ENCODE measurements around the gene COL2A1. TPM values are rescaled to one million over a fixed set of nuclear protein-coding genes. Genes with fewer than 3 reads are reported as not detected.

Gene COL2A1
- total and polyA plus RNA-seq, 8 donors, result 0.06 to 91.3 (median 71.0) TPM; not detected in 1

DNA sequence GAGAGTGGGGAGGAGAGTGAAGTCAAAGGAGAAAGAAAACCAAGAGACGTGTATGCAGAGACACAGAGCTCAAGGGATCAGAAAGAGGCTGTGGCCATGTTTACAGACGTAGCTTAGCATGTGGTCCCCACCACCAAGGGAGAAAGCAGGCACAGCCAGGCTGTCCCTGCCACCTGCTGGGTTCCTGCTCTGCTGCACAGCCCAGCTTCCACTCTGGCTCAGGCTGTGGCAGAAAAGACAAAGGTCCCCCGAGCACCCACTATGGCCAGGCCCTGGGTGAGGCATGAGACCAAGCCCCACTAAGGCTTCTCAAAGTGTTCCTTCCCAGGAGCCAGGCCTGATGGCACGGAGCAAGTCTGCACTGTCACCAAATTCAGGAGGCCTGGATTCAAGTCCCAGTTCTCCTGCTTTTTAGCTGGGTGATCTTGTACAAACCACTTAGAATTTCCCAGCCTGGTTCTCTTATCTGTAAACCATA, 25.9 kb upstream of the COL2A1 start:
- Histone ChIP-seq H3K4me3 (no peak overlapping the region), H3K27me3 (no peaks in the 10 kb centered on the region), H3K36me3 (no peaks in the 10 kb centered on the region), H3K27ac (no peak overlapping the region), H3K4me1 (no peaks in the 10 kb centered on the region), H3K9me3 (no peaks in the 10 kb centered on the region)
- ATAC-seq (no peak), DNase-seq (no peak)
- TF ChIP-seq, protein P1, sequence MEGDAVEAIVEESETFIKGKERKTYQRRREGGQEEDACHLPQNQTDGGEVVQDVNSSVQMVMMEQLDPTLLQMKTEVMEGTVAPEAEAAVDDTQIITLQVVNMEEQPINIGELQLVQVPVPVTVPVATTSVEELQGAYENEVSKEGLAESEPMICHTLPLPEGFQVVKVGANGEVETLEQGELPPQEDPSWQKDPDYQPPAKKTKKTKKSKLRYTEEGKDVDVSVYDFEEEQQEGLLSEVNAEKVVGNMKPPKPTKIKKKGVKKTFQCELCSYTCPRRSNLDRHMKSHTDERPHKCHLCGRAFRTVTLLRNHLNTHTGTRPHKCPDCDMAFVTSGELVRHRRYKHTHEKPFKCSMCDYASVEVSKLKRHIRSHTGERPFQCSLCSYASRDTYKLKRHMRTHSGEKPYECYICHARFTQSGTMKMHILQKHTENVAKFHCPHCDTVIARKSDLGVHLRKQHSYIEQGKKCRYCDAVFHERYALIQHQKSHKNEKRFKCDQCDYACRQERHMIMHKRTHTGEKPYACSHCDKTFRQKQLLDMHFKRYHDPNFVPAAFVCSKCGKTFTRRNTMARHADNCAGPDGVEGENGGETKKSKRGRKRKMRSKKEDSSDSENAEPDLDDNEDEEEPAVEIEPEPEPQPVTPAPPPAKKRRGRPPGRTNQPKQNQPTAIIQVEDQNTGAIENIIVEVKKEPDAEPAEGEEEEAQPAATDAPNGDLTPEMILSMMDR (IDR thresholded peaks at IDR 0.05), result no peak
- intact Hi-C loops (cut with DNase I), result no loop called here

DNA sequence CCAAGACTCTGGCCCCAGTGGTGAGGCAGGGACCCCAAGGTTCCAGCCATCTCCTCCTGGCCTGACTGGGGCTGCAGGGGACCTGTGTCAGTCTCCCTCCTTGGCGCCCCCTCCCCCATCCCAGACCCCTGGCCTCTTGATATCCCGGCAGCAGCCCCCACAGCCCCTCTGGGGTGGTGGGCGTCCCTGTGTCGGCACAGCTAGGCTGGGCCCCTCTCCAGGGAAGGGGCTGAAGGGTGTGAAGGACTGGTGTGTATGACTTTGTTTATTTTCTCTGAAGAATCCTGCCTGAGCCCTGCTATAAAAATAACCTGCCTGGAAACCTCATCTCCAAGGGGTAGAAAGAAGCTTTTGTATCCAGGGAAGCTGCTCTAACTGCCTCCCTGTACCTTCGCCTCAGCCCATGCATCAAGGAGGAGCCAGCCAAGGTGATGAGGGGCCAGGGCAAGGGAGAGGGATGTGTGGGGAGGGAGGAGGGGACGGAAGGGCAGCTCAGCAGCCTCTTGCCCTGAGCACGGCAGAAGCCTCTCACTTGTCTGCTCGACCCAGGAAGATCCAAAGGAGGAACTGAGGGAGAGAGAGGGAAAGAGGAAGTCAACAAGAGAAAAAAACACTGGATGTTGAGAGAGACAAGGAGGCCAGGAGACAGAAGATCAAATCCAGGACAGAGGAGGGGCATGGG, 25.4 kb upstream of the COL2A1 start:
- Histone ChIP-seq H3K4me1 (no peaks in the 10 kb centered on the region), H3K4me3 (no peak overlapping the region), H3K27me3 (no peaks in the 10 kb centered on the region), H3K9me3 (no peaks in the 10 kb centered on the region), H3K27ac (no peak overlapping the region), H3K36me3 (no peaks in the 10 kb centered on the region)
- TF ChIP-seq, protein P1 (IDR thresholded peaks at IDR 0.05), result no peak
- DNase-seq (no peak), ATAC-seq (no peak)
- intact Hi-C loops (cut with DNase I), result no loop called here

DNA sequence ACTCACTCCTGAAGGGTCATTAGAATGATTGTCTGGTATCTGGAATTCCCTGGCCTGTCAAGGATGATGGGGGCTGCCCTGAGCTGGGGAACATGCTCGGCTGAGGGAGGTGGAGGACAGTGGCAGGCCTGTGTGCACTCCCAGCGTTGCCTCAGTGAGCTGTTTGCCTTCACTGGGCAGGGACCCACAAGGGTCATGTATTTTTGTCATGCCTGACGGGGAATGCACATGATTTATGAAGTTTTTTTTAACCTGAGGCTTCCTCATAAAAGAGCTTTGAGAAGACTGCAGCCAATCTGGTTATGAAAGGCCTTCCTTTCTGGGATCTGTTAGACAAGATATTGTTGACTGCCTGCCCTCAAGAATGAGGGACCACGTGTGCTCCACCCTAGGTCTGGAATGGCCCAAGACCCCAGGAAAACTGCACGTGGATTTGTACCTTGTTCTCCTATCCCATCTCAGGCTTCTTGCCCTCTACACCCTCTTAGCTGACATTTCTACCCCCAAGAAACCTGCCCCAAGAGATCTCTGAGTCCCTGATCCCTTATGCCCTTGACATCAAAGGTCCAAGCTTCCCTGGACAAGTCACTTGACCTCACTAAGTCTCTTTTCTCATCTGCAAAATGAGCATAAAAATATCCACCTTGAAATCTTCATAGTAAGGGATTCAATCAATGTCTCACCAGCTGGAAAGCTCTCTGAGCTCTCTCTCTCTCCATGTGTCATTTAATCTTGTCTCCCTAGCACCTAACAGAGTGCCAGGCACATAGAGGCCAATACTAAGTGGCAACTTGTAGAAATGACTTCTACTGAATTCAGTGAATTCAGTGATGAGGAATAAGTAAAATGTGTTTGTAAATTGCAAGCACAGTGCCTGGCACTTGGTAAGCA, 24.5 kb upstream of the COL2A1 start:
- no peaks in the 10 kb centered on the region for H3K27me3 ChIP-seq
- no peaks in the 10 kb centered on the region for H3K9me3 ChIP-seq
- no peak overlapping the region for H3K27ac ChIP-seq
- ATAC-seq (no peak), DNase-seq (no peak)
- H3K4me1 ChIP-seq, result no peaks in the 10 kb centered on the region
- no peak overlapping the region for H3K4me3 ChIP-seq
- H3K36me3 ChIP-seq, result no peaks in the 10 kb centered on the region
- TF ChIP-seq, protein P1 (IDR thresholded peaks at IDR 0.05), result no peak
- intact Hi-C loops (cut with DNase I), result no loop called here

DNA sequence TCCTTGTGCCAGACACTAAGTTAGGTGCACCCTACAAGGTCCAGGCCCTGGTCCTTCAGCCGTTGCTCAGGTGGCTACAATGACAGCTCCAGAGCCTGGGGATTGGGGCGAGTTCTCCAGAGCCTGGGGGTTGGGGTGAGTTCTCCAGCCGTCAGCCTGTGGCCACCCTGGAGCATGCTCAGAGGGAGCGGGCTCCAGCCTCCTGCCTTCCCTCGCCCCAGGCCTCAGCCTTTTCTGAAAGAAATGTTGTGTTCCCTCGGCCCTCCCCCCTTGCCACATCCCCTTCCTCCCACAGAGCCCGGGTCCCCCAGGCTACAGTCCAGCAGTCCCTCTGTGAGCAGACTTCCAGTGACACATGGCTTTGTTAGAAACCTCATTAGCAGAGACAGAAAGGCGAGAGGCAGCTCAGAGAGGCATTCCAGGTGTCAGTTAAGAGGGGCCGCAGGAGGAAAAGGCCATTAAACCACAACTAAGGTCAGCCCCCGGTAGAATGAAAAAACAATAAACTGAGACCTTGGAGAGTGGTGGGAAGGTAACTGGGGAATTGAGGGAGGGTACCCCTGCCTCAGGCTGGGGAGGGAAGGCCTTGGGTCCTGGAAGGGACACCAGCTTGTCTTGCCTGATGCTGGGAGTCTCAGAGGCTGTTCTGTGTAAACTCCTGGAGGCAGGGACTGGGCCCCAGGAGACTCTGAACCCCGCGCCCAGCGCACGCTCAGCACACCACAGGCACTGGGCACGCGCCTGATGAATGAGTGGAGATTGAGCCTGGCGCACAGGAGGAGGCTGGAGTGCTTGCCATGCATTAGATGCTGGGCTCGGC, 23.1 kb upstream of the COL2A1 start:
- Histone ChIP-seq H3K9me3 (no peaks in the 10 kb centered on the region), H3K27ac (no peak overlapping the region), H3K27me3 (peaks cover 0 to 4% of the 10 kb centered on the region in 2 donors), H3K4me3 (no peak overlapping the region), H3K4me1 (no peaks in the 10 kb centered on the region), H3K36me3 (no peaks in the 10 kb centered on the region)
- no peak for DNase-seq
- TF ChIP-seq, protein P1 (IDR thresholded peaks at IDR 0.05), result no peak
- intact Hi-C loops (cut with DNase I), result no loop called here
- ATAC-seq, result no peak
